GM19463 (cell line): ENCODE data around the gene GP1BA.

Source experiments
- ATAC-seq: cut with Tn5 transposase; IDR thresholded peaks from one replicate; pipeline ENCODE4 v1.9.1; 2021; ENCODE audit warnings: mild to moderate bottlenecking, moderate library complexity; ENCODE audit not compliant: unreplicated experiment

Gene GP1BA

DNA sequence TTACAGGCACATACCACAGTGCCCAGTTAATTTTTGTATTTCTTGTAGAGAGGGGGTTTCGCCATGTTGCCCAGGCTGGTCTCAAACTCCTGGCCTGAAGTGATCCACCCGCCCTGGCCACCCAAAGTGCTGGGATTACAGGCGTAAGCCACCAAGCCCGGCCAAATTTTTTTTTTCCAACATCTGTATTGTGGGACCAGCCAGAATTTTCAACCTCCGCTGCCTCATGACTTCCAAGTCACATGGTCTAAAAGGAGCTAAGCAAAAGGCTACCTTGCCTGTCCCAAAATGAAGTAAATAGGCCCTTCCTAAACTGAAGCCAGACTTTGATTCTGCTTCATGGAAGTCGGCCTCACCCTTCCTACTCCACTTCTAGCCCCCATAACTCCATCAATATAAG, 39.7 kb downstream of the GP1BA start:
- ATAC-seq = no peak

DNA sequence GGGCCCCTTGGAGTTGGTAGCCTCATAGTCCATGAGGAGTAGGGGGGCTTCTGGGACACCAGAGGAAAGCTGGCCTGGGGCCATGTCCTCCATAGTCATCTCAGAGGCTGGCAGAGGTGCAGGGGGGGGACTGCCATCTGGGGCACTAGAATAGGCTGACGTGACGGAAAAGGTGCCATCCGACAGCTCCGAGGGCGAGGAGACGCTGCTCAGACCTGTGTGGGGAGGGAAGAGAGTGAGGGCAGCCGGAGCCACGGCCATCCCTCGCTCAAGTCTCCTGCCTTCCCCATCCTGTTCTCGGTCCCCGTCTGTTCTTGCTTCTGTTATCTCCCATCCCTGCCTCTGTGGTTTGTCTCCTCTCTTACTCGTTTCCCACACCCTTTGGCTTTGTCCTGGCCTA, 40.2 kb downstream of the GP1BA start:
- no peak for ATAC-seq

DNA sequence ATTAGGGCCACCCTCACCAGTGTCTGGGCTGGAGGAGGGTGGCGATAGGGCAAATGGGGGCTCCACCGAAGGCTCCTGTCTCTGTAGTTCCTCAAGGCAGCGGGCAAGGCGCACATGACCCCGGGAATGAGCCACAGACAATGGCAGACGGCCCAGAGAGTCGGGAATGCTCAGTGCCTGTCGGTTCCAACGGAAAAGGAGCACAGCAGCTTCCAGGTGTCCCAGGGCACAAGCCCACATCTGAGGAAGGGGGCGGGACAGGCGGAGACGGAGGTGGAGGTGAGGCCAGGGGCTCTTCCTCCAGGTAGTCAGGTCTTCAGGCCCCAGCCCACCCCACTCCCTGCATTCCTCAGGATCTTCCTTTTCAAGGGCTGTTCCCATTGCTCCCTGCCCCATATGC, 40.7 kb downstream of the GP1BA start:
- ATAC-seq = no peak

DNA sequence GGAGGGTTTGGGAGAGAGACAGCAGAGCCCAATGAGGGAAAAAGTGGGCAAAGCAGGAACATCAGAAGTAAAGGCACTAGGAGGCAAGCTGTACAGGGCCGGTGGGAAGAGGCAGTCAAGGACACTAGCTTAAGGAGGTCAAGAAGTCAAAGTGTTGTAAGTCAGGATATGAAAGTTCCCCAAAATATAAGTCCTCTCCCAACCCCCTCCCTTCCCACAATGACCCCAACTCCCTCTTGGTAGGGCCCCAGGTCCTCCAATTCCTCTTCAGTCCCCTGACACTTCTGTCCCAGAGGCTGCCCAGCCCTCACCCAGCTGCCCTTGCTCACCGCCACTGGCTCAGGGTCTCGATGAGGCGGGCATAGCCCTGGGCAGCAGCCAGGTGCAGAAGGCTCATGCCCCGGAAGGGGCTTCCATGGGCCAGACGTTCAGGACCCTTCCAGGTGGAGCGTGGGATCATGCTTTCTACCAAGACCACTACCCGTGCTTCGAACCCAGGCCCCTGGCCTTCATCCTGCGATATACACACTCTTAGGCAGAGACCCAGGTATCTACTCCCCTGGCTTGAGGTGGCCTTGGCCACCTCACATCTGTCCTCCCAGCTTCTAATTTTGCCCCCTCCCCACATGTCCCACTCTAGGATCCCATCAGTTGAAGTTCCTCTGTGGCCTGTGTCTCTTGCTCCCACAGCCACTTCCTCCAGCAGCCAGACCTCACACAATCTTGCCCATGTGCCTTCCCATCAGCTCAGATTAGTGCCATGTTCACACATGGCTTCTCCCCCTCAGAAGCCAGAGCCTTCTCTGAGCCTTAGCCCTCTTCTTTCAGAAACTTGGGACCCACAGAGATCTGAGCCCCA, 41.4 kb downstream of the GP1BA start:
- no peak for ATAC-seq

DNA sequence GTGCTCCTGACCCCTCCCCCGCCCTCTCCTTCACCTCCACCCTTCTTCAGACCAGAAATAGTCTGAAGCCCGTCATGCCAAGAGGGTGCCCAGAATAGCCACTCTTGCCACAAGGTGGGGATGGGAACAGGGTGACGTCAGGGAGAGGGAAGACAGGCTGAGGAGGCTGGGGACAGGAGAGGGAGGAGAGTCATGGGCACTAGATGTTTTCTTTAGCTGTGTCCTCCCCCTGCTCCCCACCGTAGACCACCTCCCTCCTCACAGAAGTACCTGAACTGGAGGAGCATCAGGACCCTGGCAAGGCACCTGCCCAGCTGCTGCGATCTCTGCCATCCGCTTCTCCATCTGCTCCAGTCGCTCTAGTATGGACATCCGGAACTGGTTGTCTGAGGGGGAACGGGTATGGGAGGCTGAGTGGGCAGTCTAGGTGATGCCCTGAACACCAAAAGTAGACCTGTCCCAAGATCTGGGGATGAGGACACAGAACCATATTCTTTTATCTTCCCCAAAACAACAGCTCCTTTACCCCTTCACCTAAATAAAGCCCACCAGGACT, 42.1 kb downstream of the GP1BA start:
- no peak for ATAC-seq

DNA sequence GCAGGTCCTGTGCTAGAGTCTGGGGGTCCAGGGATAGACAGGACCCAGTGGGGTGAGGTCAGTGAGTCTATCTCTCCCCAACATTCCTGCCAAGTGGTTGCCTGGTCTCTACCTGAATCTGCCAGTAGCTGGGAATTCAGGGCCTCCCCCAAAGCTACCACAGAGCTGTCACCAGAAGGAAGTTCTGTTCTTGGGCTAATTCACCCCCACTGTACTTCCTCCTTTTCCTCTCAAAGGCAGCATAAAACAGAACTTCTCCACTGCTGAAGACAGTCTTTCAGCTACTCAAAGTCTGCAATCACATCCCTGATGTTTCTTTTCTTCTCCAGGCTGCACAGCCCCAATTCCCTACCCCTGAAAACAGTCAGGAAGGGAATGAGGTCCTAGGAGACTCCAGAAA, 46.6 kb downstream of the GP1BA start:
- no peak for ATAC-seq

DNA sequence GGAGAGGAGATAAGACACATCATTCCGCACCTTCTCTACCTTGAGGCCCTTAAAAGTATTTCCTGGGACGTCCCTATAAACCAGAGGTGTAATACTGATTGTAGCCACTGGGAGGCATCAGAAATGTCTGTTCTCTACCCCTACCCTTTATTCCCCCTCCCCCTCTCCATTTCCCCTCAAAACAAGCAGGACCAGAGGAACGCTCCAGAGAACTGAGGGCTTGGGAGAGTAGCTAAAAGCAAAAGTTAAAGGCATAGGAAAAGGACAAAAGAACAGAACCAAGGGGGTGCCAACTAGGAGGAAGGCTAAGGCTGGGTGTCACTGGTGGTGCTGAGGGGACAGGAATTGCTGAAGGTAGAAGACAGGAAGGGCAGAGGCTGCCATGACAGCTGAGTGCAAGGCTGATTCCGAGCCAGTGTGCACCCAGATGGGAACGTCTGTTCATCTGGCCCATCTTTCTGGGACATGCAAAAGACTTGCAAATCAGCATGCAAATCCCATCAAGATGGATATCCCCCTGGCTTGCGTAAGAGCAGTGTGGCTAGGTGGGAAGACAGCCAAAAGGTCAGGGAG, 48.7 kb downstream of the GP1BA start:
- no peak for ATAC-seq

DNA sequence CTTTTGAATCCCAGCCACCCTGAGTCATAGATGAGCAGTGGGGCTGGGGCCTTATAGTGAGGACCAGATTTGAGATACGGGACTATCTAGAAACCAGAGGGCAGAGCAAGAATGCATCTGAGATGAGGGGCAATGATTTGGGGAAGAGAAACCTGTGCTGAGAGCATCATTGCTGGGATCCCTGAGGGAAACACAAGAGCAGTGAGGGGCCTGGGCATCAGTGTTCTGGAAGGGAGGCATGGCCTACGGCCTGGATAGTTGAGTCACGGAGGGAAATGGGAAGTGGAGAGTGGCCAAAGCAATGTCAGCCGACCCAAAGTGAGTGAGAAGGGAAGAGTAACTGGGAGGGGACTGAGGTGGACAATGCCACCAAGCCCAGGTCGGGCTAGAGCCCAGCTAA, 50.2 kb downstream of the GP1BA start:
- ATAC-seq = no peak
